Transverse colon (tissue), 4 donors: Measurements from ENCODE around the gene CORIN.

ENCODE experiments used
- POLR2A ChIP-seq: fragments of 450-650 bp; IDR thresholded peaks from one replicate; pipeline ENCODE4 v1.6.1; 2016; ENCODE audit warnings: antibody characterized with exemption, mild to moderate bottlenecking, moderate library complexity
- POLR2AphosphoS5 ChIP-seq, 3 donors: sonication (generic); formaldehyde crosslinking; IDR thresholded peaks; one replicate each; pipeline ENCODE4 v1.6.1; 2016; ENCODE audit warnings: antibody characterized with exemption in 3 of 3
- TF ChIP-seq, protein P1 (sequence below), 5 experiments: fragments of 200-600 bp in 3 of 5; fragments of 450-650 bp in 2 of 5; sonication (generic) in 3 of 5; IDR thresholded peaks; 1 replicate in 2 of 5; 2 replicates in 3 of 5; pipeline ENCODE4 v1.5.1; 2016 to 2017; ENCODE audit warnings: antibody characterized with exemption in 5 of 5, inconsistent platforms in 3 of 5, mild to moderate bottlenecking in 2 of 5, moderate library complexity in 1 of 5

DNA sequence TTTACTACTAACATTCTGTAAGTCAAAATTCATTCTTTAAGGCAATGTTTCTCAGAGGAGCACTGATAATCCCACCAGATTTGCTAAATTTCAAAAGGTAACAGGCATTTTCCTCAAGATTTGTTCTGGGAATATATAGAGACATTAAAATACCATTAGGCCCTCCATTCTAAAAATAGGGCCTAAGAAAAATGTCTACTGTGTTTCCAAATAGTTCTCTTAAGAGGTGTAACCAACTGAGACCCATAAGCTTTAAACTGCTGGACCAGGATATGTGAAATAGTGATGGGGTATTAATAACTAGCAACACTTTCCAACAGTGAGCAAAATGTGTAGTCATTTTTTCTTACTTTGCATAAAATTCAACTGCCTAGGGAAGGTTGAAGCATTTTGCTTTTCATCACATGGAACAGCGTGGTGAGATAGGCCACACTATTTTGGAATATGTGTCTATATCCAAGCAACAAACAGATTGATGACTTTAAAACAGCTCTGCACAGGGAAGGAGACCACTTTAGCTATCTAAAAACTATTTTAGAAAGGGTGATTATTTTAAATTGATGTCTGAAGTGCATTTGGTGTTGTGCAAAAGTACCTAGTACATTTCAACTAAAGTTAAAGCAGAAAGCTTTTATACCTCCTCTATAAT, 89.9 kb downstream of the CORIN start:
- TF ChIP-seq POLR2A (no peak), POLR2AphosphoS5 (IDR thresholded peaks at IDR 0.05) (no peak)
- TF ChIP-seq, protein P1, sequence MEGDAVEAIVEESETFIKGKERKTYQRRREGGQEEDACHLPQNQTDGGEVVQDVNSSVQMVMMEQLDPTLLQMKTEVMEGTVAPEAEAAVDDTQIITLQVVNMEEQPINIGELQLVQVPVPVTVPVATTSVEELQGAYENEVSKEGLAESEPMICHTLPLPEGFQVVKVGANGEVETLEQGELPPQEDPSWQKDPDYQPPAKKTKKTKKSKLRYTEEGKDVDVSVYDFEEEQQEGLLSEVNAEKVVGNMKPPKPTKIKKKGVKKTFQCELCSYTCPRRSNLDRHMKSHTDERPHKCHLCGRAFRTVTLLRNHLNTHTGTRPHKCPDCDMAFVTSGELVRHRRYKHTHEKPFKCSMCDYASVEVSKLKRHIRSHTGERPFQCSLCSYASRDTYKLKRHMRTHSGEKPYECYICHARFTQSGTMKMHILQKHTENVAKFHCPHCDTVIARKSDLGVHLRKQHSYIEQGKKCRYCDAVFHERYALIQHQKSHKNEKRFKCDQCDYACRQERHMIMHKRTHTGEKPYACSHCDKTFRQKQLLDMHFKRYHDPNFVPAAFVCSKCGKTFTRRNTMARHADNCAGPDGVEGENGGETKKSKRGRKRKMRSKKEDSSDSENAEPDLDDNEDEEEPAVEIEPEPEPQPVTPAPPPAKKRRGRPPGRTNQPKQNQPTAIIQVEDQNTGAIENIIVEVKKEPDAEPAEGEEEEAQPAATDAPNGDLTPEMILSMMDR (IDR thresholded peaks at IDR 0.05), result no peak
